GM23338 (cell line): ENCODE measurements around the gene IBTK. TPM values are rescaled to one million over a fixed set of nuclear protein-coding genes. Genes with fewer than 3 reads are reported as not detected.

ENCODE experiments used
- ATAC-seq: fragments of 200-7000 bp; cut with Tn5 transposase; 3 replicates; pipeline ENCODE4 v1.9.1; 2020
- DNase-seq: peaks from one replicate; pipeline ENCODE4 v3.0.0-alpha.2; 2015; ENCODE audit warnings: low spot score
- H2AFZ ChIP-seq: fragments of 200-600 bp; sonication (generic); 2 replicates; pipeline ENCODE4 v1.8.0; 2016; ENCODE audit warnings: antibody characterized with exemption, mild to moderate bottlenecking, moderate library complexity
- H3F3A ChIP-seq: fragments of 200-600 bp; sonication (generic); replicated peaks from 2 replicates; pipeline ENCODE4 v1.8.0; 2017; ENCODE audit warnings: antibody characterized with exemption, mixed run types, low read depth
- H3K27ac ChIP-seq: fragments of 200-600 bp; sonication (generic); 2 replicates; pipeline ENCODE4 v1.6.1; 2016; ENCODE audit warnings: low read depth
- H3K27me3 ChIP-seq: fragments of 200-600 bp; sonication (generic); 2 replicates; pipeline ENCODE4 v1.8.0; 2016; ENCODE audit warnings: mild to moderate bottlenecking, mixed run types, moderate library complexity; ENCODE audit not compliant: insufficient read depth
- H3K36me3 ChIP-seq: fragments of 200-600 bp; sonication (generic); 2 replicates; pipeline ENCODE4 v1.8.0; 2016; ENCODE audit warnings: mild to moderate bottlenecking; ENCODE audit not compliant: insufficient read depth
- H3K4me1 ChIP-seq: fragments of 200-600 bp; sonication (generic); 2 replicates; pipeline ENCODE4 v1.8.0; 2016; ENCODE audit warnings: mild to moderate bottlenecking, moderate library complexity; ENCODE audit not compliant: insufficient read depth
- H3K4me2 ChIP-seq: fragments of 200-600 bp; sonication (generic); 2 replicates; pipeline ENCODE4 v1.7.1; 2017; ENCODE audit warnings: mixed run types
- H3K4me3 ChIP-seq: fragments of 200-600 bp; sonication (generic); 2 replicates; pipeline ENCODE4 v1.6.1; 2016; ENCODE audit warnings: mixed run types
- H3K79me2 ChIP-seq: fragments of 200-600 bp; sonication (generic); replicated peaks from 2 replicates; pipeline ENCODE4 v1.8.0; 2017; ENCODE audit warnings: mild to moderate bottlenecking; ENCODE audit not compliant: insufficient read depth
- H3K9me2 ChIP-seq: fragments of 200-600 bp; sonication (generic); 2 replicates; pipeline ENCODE4 v1.8.0; 2017; ENCODE audit not compliant: insufficient read depth
- H4K20me1 ChIP-seq: fragments of 200-600 bp; sonication (generic); replicated peaks from 2 replicates; pipeline ENCODE4 v1.8.0; 2017; ENCODE audit warnings: mild to moderate bottlenecking; ENCODE audit not compliant: insufficient read depth
- H3K27ac Mint-ChIP-seq: 2 replicates; pipeline ENCODE4 v1.8.0; 2020; ENCODE audit warnings: inconsistent platforms, mild to moderate bottlenecking, moderate library complexity, mixed read lengths
- H3K27me3 Mint-ChIP-seq: 3 replicates; pipeline ENCODE4 v1.8.0; 2022; ENCODE audit warnings: low read depth, mild to moderate bottlenecking, moderate library complexity, mixed read lengths, inconsistent platforms; ENCODE audit not compliant: insufficient read depth, poor library complexity
- H3K36me3 Mint-ChIP-seq: 3 replicates; pipeline ENCODE4 v1.8.0; 2021; ENCODE audit warnings: low read depth, mild to moderate bottlenecking, inconsistent platforms, moderate library complexity, mixed read lengths
- H3K4me1 Mint-ChIP-seq: 3 replicates; pipeline ENCODE4 v1.8.0; 2020; ENCODE audit warnings: mild to moderate bottlenecking, inconsistent platforms, mixed read lengths
- H3K4me3 Mint-ChIP-seq: 3 replicates; pipeline ENCODE4 v1.8.0; 2021; ENCODE audit warnings: moderate library complexity, mild to moderate bottlenecking, inconsistent platforms, mixed read lengths
- H3K9me3 Mint-ChIP-seq: 3 replicates; pipeline ENCODE4 v1.8.0; 2020; ENCODE audit warnings: moderate library complexity, mild to moderate bottlenecking, inconsistent platforms, mixed read lengths
- CREB1 ChIP-seq: fragments of 250-450 bp; sonication (Bioruptor Pico); IDR thresholded peaks from 2 replicates; pipeline ENCODE4 v1.5.0; 2020; ENCODE audit warnings: low read depth, mild to moderate bottlenecking, moderate library complexity
- CTCF ChIP-seq, 2 experiments: fragments of 200-600 bp in 1 of 2; sonication (generic) in 1 of 2; conservative IDR thresholded peaks; 2 replicates each; pipeline versions ENCODE4 v1.5.1 to v1.6.1; 2016 to 2017; ENCODE audit warnings: antibody characterized with exemption in 2 of 2, low read depth in 2 of 2, mild to moderate bottlenecking in 2 of 2, moderate library complexity in 1 of 2
- ETS1 ChIP-seq: IDR thresholded peaks from 2 replicates; pipeline ENCODE4 v1.6.1; 2016; ENCODE audit warnings: antibody characterized with exemption
- EZH2 ChIP-seq: fragments of 200-600 bp; sonication (generic); IDR thresholded peaks from one replicate; pipeline ENCODE4 v1.8.0; 2017; ENCODE audit warnings: antibody characterized with exemption, mild to moderate bottlenecking, low read depth; ENCODE audit not compliant: unreplicated experiment
- EZH2phosphoT487 ChIP-seq: fragments of 200-600 bp; sonication (generic); IDR thresholded peaks from one replicate; pipeline ENCODE4 v1.8.1; 2018; ENCODE audit warnings: antibody characterized with exemption; ENCODE audit not compliant: unreplicated experiment
- JUNB ChIP-seq: IDR thresholded peaks from one replicate; pipeline ENCODE4 v1.6.1; 2016; ENCODE audit warnings: antibody characterized with exemption; ENCODE audit not compliant: unreplicated experiment
- NANOG ChIP-seq: IDR thresholded peaks from 2 replicates; pipeline ENCODE4 v1.6.1; 2016; ENCODE audit warnings: antibody characterized with exemption, borderline replicate concordance
- REST ChIP-seq: IDR thresholded peaks from one replicate; pipeline ENCODE4 v1.6.1; 2018; ENCODE audit warnings: antibody characterized with exemption; ENCODE audit not compliant: unreplicated experiment
- ZNF114 ChIP-seq: fragments of 250-450 bp; sonication (Bioruptor Pico); IDR thresholded peaks from 2 replicates; pipeline ENCODE4 v1.5.0; 2020; ENCODE audit warnings: mild to moderate bottlenecking, moderate library complexity
- ZNF331 ChIP-seq: fragments of 250-450 bp; sonication (Bioruptor Pico); IDR thresholded peaks from 2 replicates; pipeline ENCODE4 v1.5.0; 2020; ENCODE audit warnings: low read depth, mild to moderate bottlenecking, moderate library complexity
- ZNF462 ChIP-seq: fragments of 250-450 bp; sonication (Bioruptor Pico); IDR thresholded peaks from 2 replicates; pipeline ENCODE4 v1.5.0; 2020; ENCODE audit warnings: mild to moderate bottlenecking, moderate library complexity
- polyA plus RNA-seq: library from polyadenylated mRNA; unstranded; fragments of >200 nt; fragmentation: Nextera tagmentation; extraction: Ambion mirVana; gene quantifications from 2 replicates; pipeline ENCODE4 v1.2.1, GENCODE V29; 2016
- total RNA-seq: library from RNA; depleted of rRNA; stranded (reverse); fragments of >200 nt; shearing (Covaris generic); gene quantifications from 2 replicates; pipeline ENCODE4 v1.2.3, GENCODE V29; 2014

IBTK gene
- total and polyA plus RNA-seq, 2 experiments from 2014 or later, result 16.0 to 28.7 TPM

DNA sequence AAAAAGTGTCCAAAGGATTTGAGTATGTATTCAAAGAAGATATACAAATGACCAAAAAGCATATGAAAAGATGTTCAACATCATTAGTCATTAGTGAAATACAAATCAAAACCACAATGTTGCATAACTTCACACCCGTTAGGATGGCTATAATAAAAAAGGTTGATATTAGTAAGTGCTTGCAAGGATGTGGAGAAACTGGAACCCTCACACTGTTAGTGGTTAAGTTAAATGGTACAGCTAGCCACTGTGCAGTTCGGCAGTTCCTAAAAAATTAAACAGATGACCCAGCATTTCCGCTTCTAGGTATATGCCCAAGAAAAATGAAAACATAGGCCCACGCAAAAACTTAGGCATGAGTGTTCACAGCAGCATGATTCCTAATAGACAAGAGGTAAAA lies 38.6 kb downstream of the IBTK start:
- Histone ChIP-seq H3K79me2 (no peaks in the 10 kb centered on the region), H3K4me3 (no peak overlapping the region), H3F3A (no peaks in the 10 kb centered on the region), H2AFZ (no peak overlapping the region), H3K36me3 (peaks cover 14% of the 10 kb centered on the region; the same call in 1 of the 2 replicates), H3K4me2 (no peak overlapping the region), H3K27ac (no peak overlapping the region), H3K27me3 (no peaks in the 10 kb centered on the region), H3K9me2 (no peaks in the 10 kb centered on the region), H3K4me1 (no peaks in the 10 kb centered on the region), H4K20me1 (no peaks in the 10 kb centered on the region; the same call in 1 of the 2 replicates)
- no peaks in the 10 kb centered on the region for H3K4me1 Mint-ChIP-seq
- ATAC-seq (no peak), DNase-seq (no peak)
- H3K36me3 Mint-ChIP-seq, result peaks cover 47% of the 10 kb centered on the region
- no peaks in the 10 kb centered on the region for H3K9me3 Mint-ChIP-seq
- H3K27me3 Mint-ChIP-seq, result peaks cover 2% of the 10 kb centered on the region
- no peak overlapping the region for H3K4me3 Mint-ChIP-seq
- H3K27ac Mint-ChIP-seq, result no peak overlapping the region
- no peak for TF ChIP-seq CTCF (conservative IDR thresholded peaks at IDR 0.05; ENCODE audit: low read depth in 2 of 2)
- no peak for TF ChIP-seq EZH2
- TF ChIP-seq EZH2phosphoT487, result no peak
- TF ChIP-seq NANOG, result no peak
- no peak for TF ChIP-seq CREB1 (CRISPR knock-in tag)
- no peak for TF ChIP-seq ETS1
- no peak for TF ChIP-seq REST
- TF ChIP-seq ZNF462 (CRISPR knock-in tag), result no peak
- no peak for TF ChIP-seq JUNB
- no peak for TF ChIP-seq ZNF331 (CRISPR knock-in tag)
- no peak for TF ChIP-seq ZNF114 (CRISPR knock-in tag)
